Kidney epithelial cell (primary cell): ENCODE results near the gene PLD3. TPM values are rescaled to one million over a fixed set of nuclear protein-coding genes. Genes with fewer than 3 reads are reported as not detected.

ENCODE experiments used
- DNase-seq: peaks from one replicate; pipeline ENCODE4 v3.0.0-alpha.2; 2010; ENCODE audit warnings: low read depth
- H3K27me3 ChIP-seq: 2 replicates; pipeline ENCODE4 v1.6.0; 2011; ENCODE audit warnings: low read length; ENCODE audit not compliant: control insufficient read depth, insufficient read depth
- H3K36me3 ChIP-seq: 2 replicates; pipeline ENCODE4 v1.5.1; 2011; ENCODE audit warnings: low read length; ENCODE audit not compliant: control insufficient read depth, insufficient read depth
- H3K4me3 ChIP-seq: 2 replicates; pipeline ENCODE4 v1.5.1; 2011; ENCODE audit warnings: low read depth, mild to moderate bottlenecking, control low read depth, low read length
- total RNA-seq: library from RNA; depleted of rRNA; stranded (reverse); fragments of >200 nt; gene quantifications from 2 replicates; pipeline ENCODE4 v1.2.3, GENCODE V29; 2015
- TF ChIP-seq, protein P1 (sequence below): IDR thresholded peaks from 2 replicates; pipeline ENCODE4 v1.5.1; 2011; ENCODE audit warnings: mild to moderate bottlenecking, moderate library complexity, low read length, control low read depth, inconsistent platforms; ENCODE audit not compliant: insufficient read depth, poor library complexity, severe bottlenecking

Gene PLD3
- total RNA-seq, 1 donor from 2014 or later: 350 TPM

DNA sequence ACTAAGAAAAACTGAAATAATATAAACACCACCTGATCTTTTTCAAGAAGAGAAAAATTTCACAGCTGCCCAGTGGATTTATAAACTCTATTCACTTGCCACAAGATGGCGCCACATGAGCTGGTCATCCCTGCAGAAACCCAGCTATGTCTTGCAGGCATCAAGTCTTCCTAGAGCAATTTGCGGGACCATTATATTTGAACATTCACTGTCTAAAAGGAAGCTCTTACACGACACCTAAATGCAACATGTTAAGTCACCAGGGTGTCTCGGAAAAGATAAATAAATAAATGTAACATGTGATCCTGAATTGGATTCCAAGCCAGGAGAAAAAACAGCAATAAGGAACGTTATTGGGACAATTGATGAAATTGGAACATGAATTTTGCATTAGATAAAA lies 43.1 kb upstream of the PLD3 start:
- Histone ChIP-seq H3K4me3 (no peak overlapping the region), H3K27me3 (no peaks in the 10 kb centered on the region), H3K36me3 (no peaks in the 10 kb centered on the region)
- peak; percentile 60 for DNase-seq
- TF ChIP-seq, protein P1, sequence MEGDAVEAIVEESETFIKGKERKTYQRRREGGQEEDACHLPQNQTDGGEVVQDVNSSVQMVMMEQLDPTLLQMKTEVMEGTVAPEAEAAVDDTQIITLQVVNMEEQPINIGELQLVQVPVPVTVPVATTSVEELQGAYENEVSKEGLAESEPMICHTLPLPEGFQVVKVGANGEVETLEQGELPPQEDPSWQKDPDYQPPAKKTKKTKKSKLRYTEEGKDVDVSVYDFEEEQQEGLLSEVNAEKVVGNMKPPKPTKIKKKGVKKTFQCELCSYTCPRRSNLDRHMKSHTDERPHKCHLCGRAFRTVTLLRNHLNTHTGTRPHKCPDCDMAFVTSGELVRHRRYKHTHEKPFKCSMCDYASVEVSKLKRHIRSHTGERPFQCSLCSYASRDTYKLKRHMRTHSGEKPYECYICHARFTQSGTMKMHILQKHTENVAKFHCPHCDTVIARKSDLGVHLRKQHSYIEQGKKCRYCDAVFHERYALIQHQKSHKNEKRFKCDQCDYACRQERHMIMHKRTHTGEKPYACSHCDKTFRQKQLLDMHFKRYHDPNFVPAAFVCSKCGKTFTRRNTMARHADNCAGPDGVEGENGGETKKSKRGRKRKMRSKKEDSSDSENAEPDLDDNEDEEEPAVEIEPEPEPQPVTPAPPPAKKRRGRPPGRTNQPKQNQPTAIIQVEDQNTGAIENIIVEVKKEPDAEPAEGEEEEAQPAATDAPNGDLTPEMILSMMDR: peak; percentile 76

DNA sequence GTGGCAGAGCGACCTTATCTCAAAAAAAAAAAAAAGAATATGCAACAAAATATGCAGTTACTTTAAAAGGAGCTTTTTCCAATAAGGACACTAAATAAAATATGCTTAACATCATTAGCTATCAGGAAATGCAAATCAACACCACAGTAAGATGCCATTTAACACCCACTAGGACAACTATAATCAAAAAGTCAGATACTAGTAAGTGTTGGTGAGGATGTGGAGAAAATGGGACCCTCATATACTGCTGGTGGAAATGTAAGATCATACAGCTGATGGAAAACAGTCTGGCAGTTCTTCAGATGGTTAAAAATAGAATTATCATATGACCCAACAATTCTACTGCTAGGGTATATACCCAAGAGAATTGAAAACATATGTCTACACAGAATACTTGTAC lies 38.8 kb upstream of the PLD3 start:
- no peak overlapping the region for H3K4me3 ChIP-seq
- no peaks in the 10 kb centered on the region for H3K36me3 ChIP-seq
- no peak for DNase-seq
- TF ChIP-seq, protein P1: no peak
- H3K27me3 ChIP-seq: no peaks in the 10 kb centered on the region

DNA sequence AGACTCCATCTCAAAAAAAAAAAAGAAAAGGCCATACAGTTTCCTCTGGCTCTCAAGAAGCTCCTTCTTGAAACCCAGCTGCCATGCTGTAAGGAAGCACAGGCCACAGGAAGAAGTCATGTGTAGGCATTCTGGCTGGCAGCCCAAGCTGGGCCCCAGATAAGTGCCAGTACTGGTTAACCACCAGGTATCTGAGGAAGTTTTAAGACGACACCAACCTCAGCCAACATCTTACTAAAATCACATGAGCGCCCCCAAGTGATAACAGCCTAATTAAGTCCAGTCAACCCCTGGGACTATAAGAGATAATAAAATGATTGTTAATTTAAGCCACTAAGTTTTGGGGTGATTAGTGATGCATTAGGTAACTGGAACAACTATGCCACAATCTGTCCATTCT lies 36.0 kb upstream of the PLD3 start:
- no peaks in the 10 kb centered on the region for H3K27me3 ChIP-seq
- TF ChIP-seq, protein P1: no peak

DNA sequence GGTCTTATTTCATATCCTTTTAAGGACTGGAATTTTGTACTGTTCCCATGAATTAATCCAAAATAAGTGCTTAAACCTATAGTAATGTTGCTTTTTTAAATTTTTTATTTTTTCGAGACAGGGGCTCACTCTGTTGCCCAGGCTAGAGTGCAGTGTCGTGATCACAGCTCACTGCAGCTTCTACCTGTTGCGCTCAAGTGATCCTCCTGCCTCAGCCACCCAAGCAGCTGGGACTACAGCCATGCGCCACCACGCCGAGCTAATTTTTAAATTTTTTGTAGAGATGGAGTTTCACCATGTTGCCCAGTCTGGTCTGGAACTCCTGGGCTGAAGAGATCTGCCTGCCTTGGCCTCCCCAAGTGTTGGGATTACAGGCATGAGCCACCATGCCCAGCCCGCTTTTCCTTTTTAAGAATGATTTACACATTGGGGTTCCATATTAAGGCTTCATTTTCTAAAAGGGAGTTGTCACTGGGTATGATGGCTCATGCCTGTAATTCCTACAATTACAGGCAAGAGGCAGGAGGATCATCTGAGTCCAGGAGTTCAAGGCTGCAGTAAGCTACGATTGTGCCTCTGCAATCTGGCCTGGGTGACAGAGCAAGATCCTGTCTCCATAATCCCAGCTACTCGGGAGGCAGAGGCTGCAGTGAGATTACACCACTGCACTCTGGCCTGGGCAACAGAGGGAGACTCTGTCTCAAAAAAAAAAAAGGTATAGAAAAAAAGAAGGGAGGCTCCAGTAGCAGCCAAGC lies 35.1 kb upstream of the PLD3 start:
- no peak overlapping the region for H3K4me3 ChIP-seq
- no peaks in the 10 kb centered on the region for H3K36me3 ChIP-seq
- TF ChIP-seq, protein P1: no peak
- no peaks in the 10 kb centered on the region for H3K27me3 ChIP-seq
- no peak for DNase-seq

More for the DNA sequence above, 36.0 kb upstream of the PLD3 start:
- H3K36me3 ChIP-seq: no peaks in the 10 kb centered on the region
- no peak for DNase-seq
- H3K4me3 ChIP-seq: no peak overlapping the region

DNA sequence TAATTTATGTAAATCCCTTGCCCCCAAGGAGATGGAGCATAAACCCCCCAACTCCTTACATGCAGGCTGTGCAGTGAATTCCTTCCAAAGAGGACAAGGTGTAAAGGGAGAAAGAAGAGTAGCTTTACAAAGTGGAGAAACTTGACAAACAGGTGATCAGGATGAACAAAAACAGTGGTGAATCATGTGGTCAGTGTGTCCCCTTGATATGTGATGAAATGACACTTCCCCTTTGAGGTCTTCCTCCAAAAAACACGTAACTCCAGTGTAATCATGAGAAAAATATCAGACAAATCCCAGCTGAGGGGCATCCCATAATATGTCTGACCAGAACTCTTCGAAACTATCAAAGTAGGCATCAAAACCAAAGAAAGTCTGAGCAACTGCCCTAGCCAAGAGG lies 33.8 kb upstream of the PLD3 start:
- no peak for DNase-seq
- Histone ChIP-seq H3K4me3 (no peak overlapping the region), H3K27me3 (no peaks in the 10 kb centered on the region), H3K36me3 (no peaks in the 10 kb centered on the region)
- TF ChIP-seq, protein P1: no peak

DNA sequence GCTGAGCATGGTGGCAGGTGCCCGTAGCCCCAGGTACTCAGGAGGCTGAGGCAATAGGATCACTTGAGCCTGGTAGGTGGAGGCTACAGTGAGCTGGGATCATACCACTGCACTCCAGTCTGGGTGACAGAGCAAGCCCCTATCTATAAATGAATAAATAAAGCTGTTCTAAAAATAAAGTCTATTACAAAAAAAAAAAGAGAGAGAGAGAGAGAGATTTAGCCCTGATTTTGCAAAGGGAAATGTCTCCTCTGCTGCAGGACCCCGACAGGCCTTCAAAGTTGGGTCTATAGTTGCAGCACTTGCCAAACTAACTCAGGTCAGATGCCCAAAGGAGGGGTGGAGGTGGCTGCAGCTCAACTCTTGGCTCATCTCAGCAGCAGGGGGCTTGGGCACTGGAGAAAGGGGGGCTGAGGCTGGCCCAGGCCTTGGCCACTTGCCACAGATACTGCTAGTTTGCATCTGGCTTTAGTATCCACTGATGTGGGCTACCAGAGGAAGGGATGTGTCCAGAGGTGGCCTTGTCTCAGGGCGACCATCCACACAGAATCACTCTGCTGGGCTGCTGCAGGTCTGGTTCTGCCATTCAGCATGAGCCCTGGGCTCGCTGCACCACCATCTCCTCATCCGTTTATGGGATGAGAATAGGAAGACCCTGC lies 32.6 kb upstream of the PLD3 start:
- H3K4me3 ChIP-seq: no peak overlapping the region
- no peak for DNase-seq
- no peaks in the 10 kb centered on the region for H3K36me3 ChIP-seq
- TF ChIP-seq, protein P1: no peak
- no peaks in the 10 kb centered on the region for H3K27me3 ChIP-seq
